ENCODE measurements around the gene TSFM.

The TSFM gene

GRCh38 chr12:57781244-57781643 lies 1.3 kb upstream of the TSFM start:
- DNase-seq: no peak

- DNase-seq: no peak
These were observed 786 bp upstream of the TSFM start for GRCh38 chr12:57781801-57782200.

- DNase-seq: no peak
These were observed 362 bp upstream of the TSFM start for GRCh38 chr12:57782243-57782607.

GRCh38 chr12:57783466-57783801 lies 847 bp downstream of the TSFM start:
- no peak for DNase-seq

GRCh38 chr12:57783861-57784260 lies 1.3 kb downstream of the TSFM start:
- no peak for DNase-seq

GRCh38 chr12:57793920-57794319 lies 11.3 kb downstream of the TSFM start:
- no peak for DNase-seq

- no peak for DNase-seq
These were observed 12.8 kb downstream of the TSFM start for GRCh38 chr12:57795354-57795753.

GRCh38 chr12:57796996-57797395 lies 14.4 kb downstream of the TSFM start:
- no peak for DNase-seq

GRCh38 chr12:57797933-57798332 lies 15.3 kb downstream of the TSFM start:
- no peak for DNase-seq

- no peak for DNase-seq
These were observed 18.4 kb downstream of the TSFM start for GRCh38 chr12:57800965-57801364.

GRCh38 chr12:57802607-57803006 lies 20.0 kb downstream of the TSFM start:
- no peak for DNase-seq

- DNase-seq: peak; percentile 29
These were observed 20.8 kb downstream of the TSFM start for GRCh38 chr12:57803319-57803893.

GRCh38 chr12:57806677-57807076 lies 24.1 kb downstream of the TSFM start:
- no peak for DNase-seq

- no peak for DNase-seq
These were observed 24.7 kb downstream of the TSFM start for GRCh38 chr12:57807285-57807684.

- no peak for DNase-seq
These were observed 25.8 kb downstream of the TSFM start for GRCh38 chr12:57808351-57808750.

- no peak for DNase-seq
These were observed 26.8 kb downstream of the TSFM start for GRCh38 chr12:57809425-57809824.

GRCh38 chr12:57810450-57810849 lies 27.9 kb downstream of the TSFM start:
- no peak for DNase-seq

GRCh38 chr12:57811028-57811755 lies 28.6 kb downstream of the TSFM start:
- no peak for DNase-seq

- no peak for DNase-seq
These were observed 30.8 kb downstream of the TSFM start for GRCh38 chr12:57813111-57813970.

- DNase-seq: no peak
These were observed 31.6 kb downstream of the TSFM start for GRCh38 chr12:57813971-57814772.

- peak; percentile 69 for DNase-seq
These were observed 32.8 kb downstream of the TSFM start for GRCh38 chr12:57815177-57816000.

Data from NCI-H146 (cell line).